Stomach smooth muscle (tissue), 2 donors: ENCODE measurements around the gene IFI44L.

Experiments used
- H3K27ac ChIP-seq: one replicate; pipeline ENCODE4 v1.7.0; 2013; ENCODE audit warnings: mild to moderate bottlenecking, low read length, inconsistent platforms
- H3K27me3 ChIP-seq, 2 donors: one replicate each; pipeline ENCODE4 v1.7.0; 2013; ENCODE audit warnings: low read length in 2 of 2; ENCODE audit not compliant: insufficient read depth in 2 of 2, control insufficient read depth in 1 of 2
- H3K36me3 ChIP-seq, 2 donors: one replicate each; pipeline ENCODE4 v1.7.0; 2013; ENCODE audit warnings: low read length in 2 of 2; ENCODE audit not compliant: control insufficient read depth in 2 of 2, insufficient read depth in 2 of 2
- H3K4me1 ChIP-seq: one replicate; pipeline ENCODE4 v1.7.0; 2013; ENCODE audit warnings: low read length; ENCODE audit not compliant: control insufficient read depth, insufficient read depth
- H3K4me3 ChIP-seq, 2 donors: one replicate each; pipeline ENCODE4 v1.7.0; 2013; ENCODE audit warnings: low read length in 2 of 2
- H3K9ac ChIP-seq, 2 donors: one replicate each; pipeline ENCODE4 v1.7.0; 2013; ENCODE audit warnings: low read length in 2 of 2, mild to moderate bottlenecking in 1 of 2
- H3K9me3 ChIP-seq, 2 donors: one replicate each; pipeline ENCODE4 v1.7.0; 2013; ENCODE audit warnings: low read length in 2 of 2; ENCODE audit not compliant: control insufficient read depth in 2 of 2
- donor health status: healthy.
- donor health status: Pancreatic carcinoma.

Gene IFI44L

DNA sequence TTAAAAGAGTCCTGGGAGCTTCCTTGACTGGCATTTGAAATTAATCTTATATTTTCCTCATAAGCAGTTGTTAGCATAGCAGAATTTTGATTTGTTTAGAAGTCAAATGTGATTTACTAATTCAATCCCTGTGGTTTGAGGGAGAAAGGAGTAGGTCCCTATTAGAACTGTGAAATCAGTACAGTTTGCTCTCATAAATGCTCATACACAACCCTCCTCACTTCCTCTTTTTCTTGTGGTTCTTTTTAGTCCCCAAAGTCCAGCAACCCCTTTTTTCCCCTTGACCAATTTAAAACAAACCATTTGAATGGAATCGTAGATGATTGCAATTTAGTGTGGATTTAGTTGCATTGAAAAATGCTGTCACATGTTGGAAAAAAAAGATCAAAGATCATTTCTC is 20.2 kb downstream of the IFI44L start:
- no peak overlapping the region for H3K4me3 ChIP-seq
- H3K9me3 ChIP-seq: no peaks in the 10 kb centered on the region
- H3K36me3 ChIP-seq: no peaks in the 10 kb centered on the region
- no peaks in the 10 kb centered on the region for H3K27me3 ChIP-seq
- no peak overlapping the region for H3K27ac ChIP-seq
- H3K9ac ChIP-seq: no peak overlapping the region
- no peaks in the 10 kb centered on the region for H3K4me1 ChIP-seq

DNA sequence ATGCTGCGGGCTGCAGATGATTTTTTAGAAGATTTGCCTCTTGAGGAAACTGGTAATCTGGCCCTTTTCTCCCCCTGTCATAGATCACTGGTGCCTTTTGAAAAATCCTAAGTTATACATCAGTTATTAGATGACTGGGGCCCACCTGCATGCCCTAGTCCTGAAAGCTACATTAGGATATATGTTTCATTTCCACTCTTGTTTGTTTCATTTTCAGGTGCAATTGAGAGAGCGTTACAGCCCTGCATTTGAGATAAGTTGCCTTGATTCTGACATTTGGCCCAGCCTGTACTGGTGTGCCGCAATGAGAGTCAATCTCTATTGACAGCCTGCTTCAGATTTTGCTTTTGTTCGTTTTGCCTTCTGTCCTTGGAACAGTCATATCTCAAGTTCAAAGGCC is 21.3 kb downstream of the IFI44L start:
- no peaks in the 10 kb centered on the region for H3K9me3 ChIP-seq
- no peaks in the 10 kb centered on the region for H3K27me3 ChIP-seq
- no peak overlapping the region for H3K9ac ChIP-seq
- H3K27ac ChIP-seq: no peak overlapping the region
- H3K4me3 ChIP-seq: no peak overlapping the region
- H3K36me3 ChIP-seq: no peaks in the 10 kb centered on the region
- no peaks in the 10 kb centered on the region for H3K4me1 ChIP-seq

DNA sequence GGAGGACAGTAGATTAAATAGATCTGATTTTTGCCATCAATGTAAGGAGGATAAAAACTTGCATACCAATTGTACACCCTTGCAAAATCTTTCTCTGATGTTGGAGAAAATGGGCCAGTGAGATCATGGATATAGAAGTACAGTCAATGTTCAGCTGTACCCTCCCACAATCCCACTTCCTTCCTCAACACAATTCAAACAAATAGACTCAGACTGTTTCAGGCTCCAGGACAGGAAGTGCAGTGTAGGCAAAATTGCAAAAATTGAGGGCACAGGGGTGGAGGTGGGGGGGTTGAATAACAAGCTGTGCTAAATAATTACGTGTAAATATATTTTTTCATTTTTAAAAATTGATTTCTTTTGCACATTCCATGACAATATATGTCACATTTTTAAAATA is 25.5 kb downstream of the IFI44L start:
- no peak overlapping the region for H3K9ac ChIP-seq
- no peaks in the 10 kb centered on the region for H3K9me3 ChIP-seq
- no peaks in the 10 kb centered on the region for H3K36me3 ChIP-seq
- H3K4me1 ChIP-seq: no peaks in the 10 kb centered on the region
- H3K27me3 ChIP-seq: no peaks in the 10 kb centered on the region
- no peak overlapping the region for H3K27ac ChIP-seq
- H3K4me3 ChIP-seq: no peak overlapping the region

- Histone ChIP-seq H3K9ac (no peak overlapping the region), H3K27ac (no peak overlapping the region), H3K27me3 (no peaks in the 10 kb centered on the region), H3K9me3 (no peaks in the 10 kb centered on the region), H3K4me3 (no peak overlapping the region), H3K4me1 (no peaks in the 10 kb centered on the region), H3K36me3 (no peaks in the 10 kb centered on the region)
These were observed 27.0 kb downstream of the IFI44L start for GRCh38 chr1:78647238-78647637.

- Histone ChIP-seq H3K4me3 (peak within 1 kb of the TSS; percentile 63 to 67), H3K27me3 (no peaks in the 10 kb centered on the region), H3K4me1 (no peaks in the 10 kb centered on the region), H3K36me3 (no peaks in the 10 kb centered on the region), H3K9ac (peak within 1 kb of the TSS in 1 of 2 donors; percentile 19), H3K9me3 (no peaks in the 10 kb centered on the region), H3K27ac (no peak within 1 kb of the TSS)
These were observed 29.4 kb downstream of the IFI44L start, which contains the start of gene IFI44 for GRCh38 chr1:78649628-78650027. Gene IFI44 (plus strand): TSS chr1:78649831. CDS start chr1:78650196, 365 bp downstream.

DNA sequence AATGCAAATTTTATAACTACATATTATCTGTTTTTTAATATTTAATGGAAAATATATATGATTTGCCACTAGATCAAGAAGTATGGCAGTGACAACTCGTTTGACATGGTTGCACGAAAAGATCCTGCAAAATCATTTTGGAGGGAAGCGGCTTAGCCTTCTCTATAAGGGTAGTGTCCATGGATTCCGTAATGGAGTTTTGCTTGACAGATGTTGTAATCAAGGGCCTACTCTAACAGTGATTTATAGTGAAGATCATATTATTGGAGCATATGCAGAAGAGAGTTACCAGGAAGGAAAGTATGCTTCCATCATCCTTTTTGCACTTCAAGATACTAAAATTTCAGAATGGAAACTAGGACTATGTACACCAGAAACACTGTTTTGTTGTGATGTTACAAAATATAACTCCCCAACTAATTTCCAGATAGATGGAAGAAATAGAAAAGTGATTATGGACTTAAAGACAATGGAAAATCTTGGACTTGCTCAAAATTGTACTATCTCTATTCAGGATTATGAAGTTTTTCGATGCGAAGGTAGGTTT is 29.9 kb downstream of the IFI44L start:
- Histone ChIP-seq H3K36me3 (no peaks in the 10 kb centered on the region), H3K4me3 (peak overlapping the region; percentile 63 to 67), H3K9ac (peak overlapping the region in 1 of 2 donors; percentile 19), H3K4me1 (no peaks in the 10 kb centered on the region), H3K27me3 (no peaks in the 10 kb centered on the region), H3K9me3 (no peaks in the 10 kb centered on the region), H3K27ac (no peak overlapping the region)

- Histone ChIP-seq H3K9me3 (no peaks in the 10 kb centered on the region), H3K27me3 (no peaks in the 10 kb centered on the region), H3K36me3 (peaks cover 0 to 2% of the 10 kb centered on the region in 2 donors), H3K9ac (peak overlapping the region; percentile 43 to 59), H3K4me3 (peak overlapping the region; percentile 63 to 67), H3K27ac (no peak overlapping the region), H3K4me1 (no peaks in the 10 kb centered on the region)
These were observed 31.0 kb downstream of the IFI44L start for GRCh38 chr1:78651241-78651640.

GRCh38 chr1:78652019-78652560 is 31.8 kb downstream of the IFI44L start:
- no peaks in the 10 kb centered on the region for H3K9me3 ChIP-seq
- no peak overlapping the region for H3K27ac ChIP-seq
- H3K9ac ChIP-seq: peak overlapping the region in 1 of 2 donors; percentile 59
- H3K36me3 ChIP-seq: peaks cover 0 to 2% of the 10 kb centered on the region in 2 donors
- no peaks in the 10 kb centered on the region for H3K27me3 ChIP-seq
- H3K4me1 ChIP-seq: no peaks in the 10 kb centered on the region
- H3K4me3 ChIP-seq: peak overlapping the region; percentile 63 to 67

- Histone ChIP-seq H3K4me3 (no peak overlapping the region), H3K9ac (no peak overlapping the region), H3K27me3 (no peaks in the 10 kb centered on the region), H3K4me1 (no peaks in the 10 kb centered on the region), H3K9me3 (no peaks in the 10 kb centered on the region), H3K36me3 (peaks cover 2 to 16% of the 10 kb centered on the region in 2 donors), H3K27ac (no peak overlapping the region)
These were observed 38.7 kb downstream of the IFI44L start for GRCh38 chr1:78658901-78659300.

DNA sequence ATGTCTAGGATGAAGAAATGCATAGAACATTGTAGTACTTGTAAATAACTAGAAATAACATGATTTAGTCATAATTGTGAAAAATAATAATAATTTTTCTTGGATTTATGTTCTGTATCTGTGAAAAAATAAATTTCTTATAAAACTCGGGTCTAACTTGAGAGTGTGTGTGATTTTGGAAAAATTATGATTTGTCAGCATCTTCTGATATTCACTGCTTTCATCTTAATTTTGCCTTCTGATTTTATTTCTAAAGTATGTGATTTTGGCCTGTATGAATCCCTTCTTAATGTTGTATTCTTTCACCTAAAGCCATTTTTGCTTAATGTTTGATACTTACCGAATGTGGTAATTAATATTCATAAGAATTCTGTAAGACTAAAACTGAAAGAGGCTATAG is 43.7 kb downstream of the IFI44L start:
- Histone ChIP-seq H3K9me3 (no peaks in the 10 kb centered on the region), H3K4me1 (no peaks in the 10 kb centered on the region), H3K36me3 (peaks cover 0 to 16% of the 10 kb centered on the region in 2 donors), H3K9ac (no peak overlapping the region), H3K4me3 (no peak overlapping the region), H3K27me3 (no peaks in the 10 kb centered on the region), H3K27ac (no peak overlapping the region)

- no peak overlapping the region for H3K27ac ChIP-seq
- no peaks in the 10 kb centered on the region for H3K27me3 ChIP-seq
- peaks cover 0 to 14% of the 10 kb centered on the region in 2 donors for H3K36me3 ChIP-seq
- H3K9ac ChIP-seq: no peak overlapping the region
- H3K9me3 ChIP-seq: no peaks in the 10 kb centered on the region
- no peaks in the 10 kb centered on the region for H3K4me1 ChIP-seq
- no peak overlapping the region for H3K4me3 ChIP-seq
These were observed 44.5 kb downstream of the IFI44L start for GRCh38 chr1:78664763-78665162.
